Esophagus squamous epithelium (tissue), 5 donors: ENCODE data around the gene C1orf185. TPM values are rescaled to one million over a fixed set of nuclear protein-coding genes. Genes with fewer than 3 reads are reported as not detected.

Experiments
- DNase-seq: peaks from one replicate; lab custom pipeline; 2025; lab: John Stamatoyannopoulos, UW
- H3K27ac ChIP-seq, 4 donors: fragments of 200-600 bp; sonication (generic); one replicate each; pipeline ENCODE4 v1.5.1; 2016 to 2019; ENCODE audit warnings: mild to moderate bottlenecking in 1 of 4
- H3K27me3 ChIP-seq, 4 donors: fragments of 200-600 bp; sonication (generic); 1 replicate in 3 of 4; 2 replicates in 1 of 4; pipeline versions ENCODE4 v1.5.1 to v1.6.0; 2017 to 2021; ENCODE audit warnings: antibody characterized with exemption in 1 of 4
- H3K36me3 ChIP-seq, 3 donors: fragments of 200-600 bp; sonication (generic); one replicate each; pipeline ENCODE4 v1.5.1; 2016 to 2019
- H3K4me1 ChIP-seq, 3 donors: fragments of 200-600 bp; sonication (generic); one replicate each; pipeline ENCODE4 v1.5.1; 2017 to 2019
- H3K4me3 ChIP-seq, 4 donors: fragments of 200-600 bp; sonication (generic); 1 replicate in 3 of 4; 2 replicates in 1 of 4; pipeline ENCODE4 v1.5.1; 2016 to 2019; ENCODE audit warnings: mild to moderate bottlenecking in 2 of 4, moderate library complexity in 1 of 4
- H3K9me3 ChIP-seq, 3 donors: fragments of 200-600 bp; sonication (generic); one replicate each; pipeline ENCODE4 v1.5.1; 2016 to 2019
- CTCF ChIP-seq, 6 experiments: fragments of 450-650 bp in 4 of 6; fragments of 200-600 bp in 2 of 6; sonication (generic) in 2 of 6; IDR thresholded peaks; one replicate each; pipeline ENCODE4 v1.5.1; 2016 to 2019; ENCODE audit warnings: antibody characterized with exemption in 6 of 6, mild to moderate bottlenecking in 4 of 6, moderate library complexity in 4 of 6
- POLR2A ChIP-seq, 4 donors: fragments of 450-650 bp; IDR thresholded peaks; one replicate each; pipeline ENCODE4 v1.6.1; 2017; ENCODE audit warnings: antibody characterized with exemption in 4 of 4, mild to moderate bottlenecking in 4 of 4, moderate library complexity in 3 of 4
- WGBS, 2 donors: methylation state at CpG; one replicate each; pipeline ENCODE4 v1.1.5; 2018; 5-methylcytosine and 5-hydroxymethylcytosine counted together
- intact Hi-C: fragments of 100-400 bp; cut with DNase I; formaldehyde crosslinking; loops from one replicate; pipeline ENCODE4 v1.15.0; 2022
- total RNA-seq, 4 donors: library from RNA; depleted of rRNA; stranded (reverse); fragments of >200 nt; gene quantifications; one replicate each; pipeline ENCODE4 v1.1.0, GENCODE V29; 2016
- donor health status: DM: yes; HTN: yes; CAD: no.

C1orf185 gene
- total RNA-seq, 4 donors from 2014 or later: not detected

- Histone ChIP-seq H3K4me1 (no peaks in the 10 kb centered on the region), H3K4me3 (no peak overlapping the region), H3K36me3 (no peaks in the 10 kb centered on the region), H3K27me3 (no peaks in the 10 kb centered on the region), H3K27ac (no peak overlapping the region), H3K9me3 (no peaks in the 10 kb centered on the region)
- 71 to 95% methylated on average over 1 of the region's 1 CpG for WGBS, 2 donors
- no peak for DNase-seq
- TF ChIP-seq CTCF (IDR thresholded peaks at IDR 0.05) (no peak), POLR2A (IDR thresholded peaks at IDR 0.05) (no peak)
- intact Hi-C loops: no loop called here
Measured at GRCh38 chr1:51070640-51071039, 31.4 kb upstream of the C1orf185 start.

- Histone ChIP-seq H3K27ac (no peak overlapping the region), H3K4me3 (no peak overlapping the region), H3K27me3 (no peaks in the 10 kb centered on the region), H3K4me1 (no peaks in the 10 kb centered on the region), H3K9me3 (no peaks in the 10 kb centered on the region), H3K36me3 (no peaks in the 10 kb centered on the region)
- no peak for DNase-seq
- TF ChIP-seq CTCF (IDR thresholded peaks at IDR 0.05) (no peak), POLR2A (IDR thresholded peaks at IDR 0.05) (no peak)
- intact Hi-C loops: no loop called here
- 74 to 82% methylated on average over 11 of the region's 11 CpGs for WGBS, 2 donors
Measured at GRCh38 chr1:51071291-51072042, 30.6 kb upstream of the C1orf185 start.

- 63 to 82% methylated on average over 13 to 16 of the region's 16 CpGs for WGBS, 2 donors
- no peak for DNase-seq
- intact Hi-C loops: no loop called here
Measured at GRCh38 chr1:51072043-51072439, 30.0 kb upstream of the C1orf185 start.

GRCh38 chr1:51072651-51073050, 29.4 kb upstream of the C1orf185 start:
- no peak for DNase-seq
- no peak overlapping the region for H3K27ac ChIP-seq
- intact Hi-C loops: no loop called here
- H3K4me3 ChIP-seq: no peak overlapping the region
- no peaks in the 10 kb centered on the region for H3K9me3 ChIP-seq
- H3K27me3 ChIP-seq: no peaks in the 10 kb centered on the region
- TF ChIP-seq POLR2A (IDR thresholded peaks at IDR 0.05): no peak
- no peak for TF ChIP-seq CTCF (IDR thresholded peaks at IDR 0.05)
- no peaks in the 10 kb centered on the region for H3K4me1 ChIP-seq
- H3K36me3 ChIP-seq: no peaks in the 10 kb centered on the region

More at GRCh38 chr1:51072043-51072439, 30.0 kb upstream of the C1orf185 start:
- Histone ChIP-seq H3K4me1 (no peaks in the 10 kb centered on the region), H3K27ac (no peak overlapping the region), H3K27me3 (no peaks in the 10 kb centered on the region), H3K4me3 (no peak overlapping the region), H3K9me3 (no peaks in the 10 kb centered on the region), H3K36me3 (no peaks in the 10 kb centered on the region)
- TF ChIP-seq CTCF (IDR thresholded peaks at IDR 0.05) (no peak), POLR2A (IDR thresholded peaks at IDR 0.05) (no peak)

- 72 to 80% methylated on average over 1 of the region's 1 CpG for WGBS, 2 donors
- Histone ChIP-seq H3K27ac (no peak overlapping the region), H3K36me3 (no peaks in the 10 kb centered on the region), H3K9me3 (no peaks in the 10 kb centered on the region), H3K4me3 (no peak overlapping the region), H3K27me3 (no peaks in the 10 kb centered on the region), H3K4me1 (no peaks in the 10 kb centered on the region)
- no peak for TF ChIP-seq CTCF (IDR thresholded peaks at IDR 0.05)
- TF ChIP-seq POLR2A (IDR thresholded peaks at IDR 0.05): no peak
- DNase-seq: no peak
- intact Hi-C loops: no loop called here
Measured at GRCh38 chr1:51073456-51073855, 28.6 kb upstream of the C1orf185 start.
